Upper lobe of left lung (tissue), 4 donors: Measurements from ENCODE around the gene NSMCE3.

ENCODE experiments used
- EP300 ChIP-seq, 4 donors: sonication (generic); formaldehyde crosslinking; IDR thresholded peaks; one replicate each; pipeline ENCODE4 v1.5.1; 2017; ENCODE audit warnings: antibody characterized with exemption in 4 of 4, control low read depth in 2 of 4
- POLR2A ChIP-seq, 4 donors: fragments of 450-650 bp; IDR thresholded peaks; one replicate each; pipeline ENCODE4 v1.5.1; 2016 to 2017; ENCODE audit warnings: antibody characterized with exemption in 4 of 4, mild to moderate bottlenecking in 2 of 4
- POLR2AphosphoS5 ChIP-seq, 2 donors: sonication (generic); formaldehyde crosslinking; IDR thresholded peaks; one replicate each; pipeline ENCODE4 v1.5.1; 2017; ENCODE audit warnings: antibody characterized with exemption in 2 of 2
- TF ChIP-seq, protein P1 (sequence below), 6 experiments: fragments of 450-650 bp in 4 of 6; fragments of 200-600 bp in 2 of 6; sonication (generic) in 2 of 6; IDR thresholded peaks; one replicate each; pipeline ENCODE4 v1.5.1; 2016 to 2019; ENCODE audit warnings: antibody characterized with exemption in 6 of 6

- TF ChIP-seq, protein P1, sequence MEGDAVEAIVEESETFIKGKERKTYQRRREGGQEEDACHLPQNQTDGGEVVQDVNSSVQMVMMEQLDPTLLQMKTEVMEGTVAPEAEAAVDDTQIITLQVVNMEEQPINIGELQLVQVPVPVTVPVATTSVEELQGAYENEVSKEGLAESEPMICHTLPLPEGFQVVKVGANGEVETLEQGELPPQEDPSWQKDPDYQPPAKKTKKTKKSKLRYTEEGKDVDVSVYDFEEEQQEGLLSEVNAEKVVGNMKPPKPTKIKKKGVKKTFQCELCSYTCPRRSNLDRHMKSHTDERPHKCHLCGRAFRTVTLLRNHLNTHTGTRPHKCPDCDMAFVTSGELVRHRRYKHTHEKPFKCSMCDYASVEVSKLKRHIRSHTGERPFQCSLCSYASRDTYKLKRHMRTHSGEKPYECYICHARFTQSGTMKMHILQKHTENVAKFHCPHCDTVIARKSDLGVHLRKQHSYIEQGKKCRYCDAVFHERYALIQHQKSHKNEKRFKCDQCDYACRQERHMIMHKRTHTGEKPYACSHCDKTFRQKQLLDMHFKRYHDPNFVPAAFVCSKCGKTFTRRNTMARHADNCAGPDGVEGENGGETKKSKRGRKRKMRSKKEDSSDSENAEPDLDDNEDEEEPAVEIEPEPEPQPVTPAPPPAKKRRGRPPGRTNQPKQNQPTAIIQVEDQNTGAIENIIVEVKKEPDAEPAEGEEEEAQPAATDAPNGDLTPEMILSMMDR (IDR thresholded peaks at IDR 0.05) = no peak
- TF ChIP-seq POLR2A (IDR thresholded peaks at IDR 0.05) (no peak), EP300 (IDR thresholded peaks at IDR 0.05) (no peak), POLR2AphosphoS5 (IDR thresholded peaks at IDR 0.05) (no peak)
Measured at GRCh38 chr15:29280514-29280913, 10.9 kb upstream of the NSMCE3 start.
